ENCODE results near the gene POLR1A.

Gene POLR1A

DNA sequence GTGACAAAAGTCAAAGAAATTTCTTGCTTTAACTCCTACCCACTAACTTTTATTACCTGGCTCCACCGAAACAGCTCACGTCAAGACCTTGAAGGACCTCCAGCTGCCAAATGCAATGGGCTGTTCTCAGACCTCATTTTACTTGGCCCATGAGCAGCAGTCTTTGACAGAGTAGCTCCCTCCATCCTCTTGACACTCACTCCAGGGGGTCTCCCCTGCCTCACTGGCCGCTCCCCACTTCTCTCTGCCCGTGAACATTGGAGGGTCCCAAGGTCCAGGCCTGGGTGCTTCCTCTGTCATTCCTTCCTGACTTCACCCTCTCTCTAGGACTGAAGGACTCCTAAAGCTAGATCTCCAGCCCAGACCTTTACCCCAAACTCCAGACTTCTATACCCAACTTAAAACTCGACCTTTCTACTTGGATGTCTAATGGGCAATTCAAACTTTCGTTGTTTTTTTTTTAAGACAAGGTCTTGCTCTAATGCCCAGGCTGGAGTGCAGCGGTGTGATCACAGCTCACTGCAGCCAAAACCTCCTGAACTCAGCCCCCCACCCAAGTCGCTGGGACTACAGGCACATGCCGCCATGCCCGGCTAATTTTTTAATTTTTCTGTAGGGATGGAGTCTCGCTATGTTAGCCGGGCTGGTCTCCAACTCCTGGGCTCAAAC lies 124.0 kb downstream of the POLR1A start:
- DNase-seq (ENCODE audit: low read depth, low spot score): no peak

- no peak for DNase-seq (ENCODE audit: low read depth, low spot score)
These were observed 126.6 kb downstream of the POLR1A start for GRCh38 chr2:85978883-85979780.

- no peak for DNase-seq (ENCODE audit: low read depth, low spot score)
These were observed 129.4 kb downstream of the POLR1A start for GRCh38 chr2:85976106-85976920.

- DNase-seq (ENCODE audit: low read depth, low spot score): no peak
These were observed 130.1 kb downstream of the POLR1A start for GRCh38 chr2:85975581-85975980.

- DNase-seq (ENCODE audit: low read depth, low spot score): no peak
These were observed 131.3 kb downstream of the POLR1A start for GRCh38 chr2:85974390-85974789.

DNA sequence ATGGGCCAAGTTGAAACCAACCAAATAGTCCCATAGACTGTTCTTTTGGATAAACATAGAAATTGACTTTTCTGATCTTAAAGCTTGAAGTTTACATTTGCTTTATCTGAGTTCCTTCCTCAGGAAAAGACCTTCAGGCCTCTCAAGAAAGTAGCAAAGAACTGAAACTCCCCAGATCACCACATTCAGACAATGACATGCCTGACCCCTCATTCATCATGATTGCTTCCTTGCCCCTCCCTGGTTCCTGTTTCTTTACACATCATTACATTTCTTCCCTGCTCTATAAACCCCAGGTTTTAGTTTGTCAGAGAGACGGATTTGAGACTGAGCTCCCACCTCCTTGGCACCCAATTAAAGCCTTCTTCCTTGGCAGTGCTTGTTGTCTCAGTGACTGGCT lies 133.3 kb downstream of the POLR1A start:
- DNase-seq (ENCODE audit: low read depth, low spot score): no peak

DNA sequence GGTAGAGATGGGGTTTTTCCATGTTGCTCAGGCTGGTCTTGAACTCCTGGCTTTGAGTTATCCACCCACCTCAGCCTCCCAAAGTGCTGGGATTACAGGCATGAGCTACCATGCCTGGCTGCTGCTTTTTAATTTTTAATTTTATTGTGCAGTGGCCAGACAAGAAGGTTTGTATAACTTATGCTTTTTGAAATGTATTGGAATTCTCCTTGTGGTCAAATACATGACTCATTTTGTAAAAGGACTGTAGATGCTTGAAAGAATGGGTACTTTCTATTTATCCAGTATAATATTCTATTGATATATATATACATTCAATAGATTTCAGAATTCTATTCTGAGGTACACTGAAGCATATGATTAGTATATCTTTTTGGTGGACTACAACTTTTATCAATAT lies 134.3 kb downstream of the POLR1A start:
- DNase-seq (ENCODE audit: low read depth, low spot score): no peak
